Measurements from ENCODE around the gene PCCA.

DNA sequence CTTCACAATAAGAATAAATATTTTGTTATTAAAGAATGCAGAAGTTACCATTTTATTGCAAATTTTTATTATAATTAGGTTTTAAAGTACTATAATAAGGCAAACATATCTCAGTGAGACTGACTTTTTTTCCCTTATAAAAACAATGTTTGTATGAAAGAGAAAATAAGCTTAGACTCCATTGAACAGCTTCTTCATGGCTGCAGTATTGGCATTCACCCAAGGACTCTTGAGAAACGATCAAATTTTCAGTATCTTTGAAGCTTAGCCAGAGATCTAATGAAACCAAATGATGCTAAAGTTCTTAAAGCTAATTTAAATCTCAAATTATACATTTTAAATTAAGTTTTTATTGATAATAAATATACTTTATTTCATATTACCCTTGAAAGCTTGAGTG, 371.4 kb downstream of the PCCA start:
- TF ChIP-seq POLR2A (IDR thresholded peaks at IDR 0.05; ENCODE audit: low read depth, low read length) (no peak), TAF1 (IDR thresholded peaks at IDR 0.05; ENCODE audit: borderline replicate concordance, low read depth, low read length) (no peak), POLR2AphosphoS5 (IDR thresholded peaks at IDR 0.05; ENCODE audit: low read depth, low read length) (no peak)

All from GM12892 (cell line).